Measurements from ENCODE around the gene PLEKHO1.

DNA sequence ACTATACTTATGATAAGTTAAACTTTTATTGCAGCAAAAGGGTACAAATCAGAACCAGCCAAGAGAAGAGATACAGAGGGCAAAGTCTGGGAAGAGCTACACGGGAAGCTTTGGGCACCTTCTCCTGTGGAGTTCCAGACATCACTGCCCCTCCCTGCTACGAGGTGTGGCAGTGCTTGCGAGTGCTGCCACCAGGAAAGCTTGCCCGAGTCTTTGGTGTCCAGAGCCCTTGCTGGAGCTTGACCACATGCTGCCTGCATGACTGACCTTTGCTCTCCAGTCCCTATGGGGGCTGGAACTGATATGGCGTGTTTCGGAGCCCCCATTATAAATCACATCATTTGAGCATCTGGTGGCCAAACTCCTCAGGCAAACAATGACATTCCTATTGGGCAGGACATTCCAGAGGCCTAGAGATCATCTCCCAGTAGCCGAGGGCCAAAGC lies 23.4 kb downstream of the PLEKHO1 start:
- TF ChIP-seq POLR2A (IDR thresholded peaks at IDR 0.05; ENCODE audit: low read depth, low read length), result no peak
- TF ChIP-seq TAF1 (IDR thresholded peaks at IDR 0.05; ENCODE audit: borderline replicate concordance, low read depth, low read length), result no peak
